IPS-11a (cell line): ENCODE results near the gene PPARG.

Experiments
- H3K4me3 ChIP-seq: one replicate; pipeline ENCODE4 v1.5.1; 2013; ENCODE audit warnings: low read depth, low read length, control low read depth

The PPARG gene

DNA sequence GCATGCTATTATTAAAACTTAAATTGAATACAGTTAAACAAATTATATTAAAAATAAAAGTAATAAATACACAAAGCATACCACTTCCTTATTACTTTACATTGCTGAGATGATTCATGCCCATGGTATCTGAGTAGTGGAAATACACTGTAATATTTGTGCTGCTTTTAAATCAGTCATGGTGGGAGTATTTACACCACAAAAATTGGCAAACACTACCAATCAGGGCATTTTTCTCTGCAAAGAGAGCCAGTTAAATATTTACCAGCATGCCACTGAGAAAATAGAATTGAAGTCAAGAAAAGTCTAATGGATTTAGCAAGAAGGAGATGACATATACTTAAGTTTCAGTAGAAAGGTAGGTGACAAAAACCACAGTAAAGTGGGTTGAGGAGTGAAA, 19.6 kb downstream of the PPARG start:
- no peak overlapping the region for H3K4me3 ChIP-seq

DNA sequence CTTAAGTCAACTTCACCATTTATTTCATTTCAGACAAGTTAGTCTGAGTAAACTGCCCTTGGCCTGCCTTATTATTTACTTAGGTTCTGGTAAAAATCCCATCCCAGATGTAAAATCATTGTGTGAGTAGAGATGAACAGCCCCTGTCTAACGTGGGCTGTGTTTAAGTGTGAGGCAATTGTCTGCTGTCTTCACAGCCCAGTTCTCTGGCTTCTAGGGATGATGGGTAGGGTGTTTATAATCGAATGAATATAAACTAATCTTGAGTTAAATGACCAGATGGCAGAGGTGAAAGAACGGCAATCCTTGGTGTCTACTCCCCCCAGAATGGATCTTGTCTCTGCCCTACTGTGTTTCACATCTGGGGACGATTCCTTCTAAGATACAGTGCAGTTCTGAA, 20.8 kb downstream of the PPARG start:
- no peak overlapping the region for H3K4me3 ChIP-seq

DNA sequence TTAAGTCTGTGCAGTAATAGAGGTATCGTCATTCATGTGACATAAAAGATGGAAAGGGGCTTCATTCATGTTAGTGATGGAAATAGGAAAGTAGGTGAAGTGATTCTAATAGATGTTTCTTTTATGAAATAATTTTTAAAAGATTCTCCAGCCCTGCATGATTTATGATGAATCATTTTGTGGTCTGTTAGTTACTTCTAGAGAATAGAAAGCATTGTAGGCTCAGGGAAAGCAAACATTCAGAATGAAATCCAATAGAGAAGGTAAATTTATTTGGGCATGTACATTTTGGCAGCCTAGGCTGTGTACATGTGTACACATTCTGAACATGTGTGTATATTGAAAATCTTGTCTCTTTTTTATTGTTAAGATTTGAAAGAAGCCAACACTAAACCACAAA, 23.1 kb downstream of the PPARG start:
- no peak overlapping the region for H3K4me3 ChIP-seq

DNA sequence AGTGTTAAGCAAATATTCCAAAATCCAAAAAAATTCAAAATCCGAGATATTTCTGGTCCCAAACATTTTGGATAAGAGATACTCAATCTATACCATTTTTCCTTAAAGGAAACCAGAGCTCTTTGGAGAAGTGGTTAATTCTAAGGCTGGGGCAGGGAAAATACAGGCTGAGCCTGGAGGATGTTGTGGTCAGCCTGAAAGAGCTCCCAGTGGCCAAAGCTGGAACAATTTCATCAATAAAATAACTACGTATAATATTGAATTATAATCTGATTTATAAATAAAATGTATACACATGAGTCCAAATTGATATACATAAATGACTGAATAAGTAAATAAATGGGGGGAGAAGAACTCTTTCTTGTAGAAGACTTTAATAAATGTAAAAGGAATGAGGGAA, 24.6 kb downstream of the PPARG start:
- no peak overlapping the region for H3K4me3 ChIP-seq

DNA sequence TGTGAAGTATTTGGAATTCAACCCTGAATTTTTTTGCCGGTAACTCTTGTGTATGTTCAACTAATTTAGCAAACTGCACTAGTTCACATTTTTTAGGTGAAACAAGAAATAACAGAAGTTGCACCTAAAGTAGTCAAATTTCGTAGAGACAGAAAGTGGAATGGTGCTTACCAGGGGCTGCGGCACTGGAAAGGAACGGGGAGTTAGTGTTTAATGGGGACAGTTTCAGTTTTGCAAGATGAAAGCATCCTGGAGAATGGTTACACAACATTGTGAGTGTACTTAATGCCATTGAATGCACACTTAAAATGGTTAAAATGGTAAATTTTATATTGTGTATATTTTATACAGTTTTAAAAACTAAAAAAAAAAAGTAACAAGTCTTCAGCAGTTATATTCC, 27.4 kb downstream of the PPARG start:
- H3K4me3 ChIP-seq = no peak overlapping the region

DNA sequence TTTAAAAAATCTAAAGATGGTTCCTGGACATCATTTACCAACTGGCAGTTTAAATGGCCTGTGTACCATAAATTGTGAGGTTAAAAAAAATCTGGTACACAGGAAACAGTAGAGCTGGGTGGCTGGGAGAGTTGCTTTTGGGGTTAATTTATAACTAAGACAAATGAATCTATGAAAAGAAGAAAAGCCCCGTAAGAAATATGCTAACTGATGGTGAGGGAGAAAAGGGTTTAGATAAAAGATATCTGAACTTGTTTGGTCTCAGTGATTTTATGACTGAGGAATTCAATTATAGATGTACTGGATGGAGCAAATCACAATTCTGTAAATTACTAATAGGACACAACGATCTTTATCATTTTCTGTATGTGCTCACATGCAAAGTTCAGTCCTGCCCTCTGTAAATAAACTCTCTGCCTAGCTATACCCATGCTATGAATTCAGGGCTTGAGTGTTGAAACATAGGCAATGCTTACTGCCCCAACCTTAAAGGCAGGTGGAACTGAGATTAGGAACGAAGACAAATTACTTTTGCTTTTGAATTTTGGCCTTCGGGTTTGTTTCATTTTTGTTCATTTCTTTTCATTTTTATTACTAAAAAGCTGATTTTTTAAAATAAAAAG, 28.0 kb downstream of the PPARG start:
- H3K4me3 ChIP-seq = no peak overlapping the region

DNA sequence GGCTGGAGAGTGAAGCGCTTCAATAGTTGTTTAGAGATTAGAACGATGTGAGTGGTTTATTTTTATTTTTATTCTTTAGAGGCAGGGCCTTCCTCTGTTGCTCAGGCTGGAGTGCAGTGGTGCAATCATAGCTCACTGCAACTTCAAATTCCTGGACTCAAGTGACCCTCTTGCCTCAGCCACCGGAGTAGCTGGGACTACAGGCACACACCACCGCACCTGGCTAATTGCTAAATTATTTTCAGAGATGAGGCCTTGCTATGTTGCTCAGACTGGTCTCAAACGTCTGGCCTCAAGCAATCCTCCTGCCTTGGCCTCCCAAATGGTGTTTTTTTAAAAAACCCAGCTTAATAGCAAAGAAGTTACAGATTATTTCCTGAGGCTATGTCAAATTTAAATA, 29.0 kb downstream of the PPARG start:
- no peak overlapping the region for H3K4me3 ChIP-seq

DNA sequence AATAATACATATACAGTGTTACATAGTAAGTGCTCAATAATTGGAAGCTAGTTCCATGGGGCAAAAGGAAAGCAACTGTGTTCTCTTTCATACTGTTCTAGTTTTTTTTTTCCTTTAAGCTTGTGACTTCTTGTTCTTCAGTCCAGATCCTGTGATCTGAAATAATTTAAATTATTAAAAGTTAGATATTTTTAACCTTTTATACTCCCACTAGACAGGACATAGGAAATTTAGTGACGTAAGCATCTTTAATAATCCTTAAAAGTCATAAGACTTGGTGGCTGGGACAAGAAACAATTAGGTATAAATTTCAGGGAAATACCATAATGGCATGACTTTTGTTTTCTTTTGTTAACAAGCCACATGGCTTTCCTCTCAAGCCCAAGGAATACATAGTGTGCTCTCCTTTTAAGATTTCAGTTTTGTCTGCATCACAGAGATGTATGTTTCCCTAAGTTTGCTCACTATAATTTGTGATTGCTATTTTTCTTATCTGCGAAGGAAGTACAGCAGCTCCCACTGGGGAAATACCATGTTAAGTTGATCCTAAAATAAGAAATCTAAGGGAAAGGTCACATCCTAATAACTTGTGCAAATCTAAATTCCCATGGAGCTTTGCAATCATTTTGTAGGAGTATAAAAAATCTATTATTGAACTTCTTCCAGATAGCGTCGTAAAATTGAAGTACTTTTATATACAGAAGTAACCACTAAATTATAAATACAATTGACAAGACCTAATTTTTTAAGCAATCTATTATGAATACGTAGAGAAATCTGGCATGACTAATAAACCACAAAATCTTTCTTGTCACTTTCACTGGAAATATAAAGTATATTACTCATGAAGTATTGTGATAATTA, 30.1 kb downstream of the PPARG start:
- H3K4me3 ChIP-seq = no peak overlapping the region

DNA sequence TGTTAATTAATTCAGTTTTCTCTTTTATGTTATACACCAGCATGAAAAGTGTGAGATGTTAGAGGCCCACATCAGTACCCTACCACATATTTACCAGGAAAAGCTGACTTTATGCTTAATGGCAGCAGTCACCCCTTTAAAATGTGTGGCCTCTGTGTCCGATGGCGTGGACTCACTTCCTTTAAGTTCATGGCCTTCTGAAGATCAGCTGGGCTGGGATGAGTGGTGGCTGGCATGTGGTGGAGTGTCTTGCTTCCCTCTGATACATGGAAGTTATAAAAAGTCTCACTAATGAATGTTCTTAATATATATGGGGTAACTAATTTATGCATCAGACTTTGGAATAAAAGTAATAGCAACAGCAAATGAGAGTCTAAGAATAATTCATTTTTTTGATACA, 32.1 kb downstream of the PPARG start:
- no peak overlapping the region for H3K4me3 ChIP-seq

DNA sequence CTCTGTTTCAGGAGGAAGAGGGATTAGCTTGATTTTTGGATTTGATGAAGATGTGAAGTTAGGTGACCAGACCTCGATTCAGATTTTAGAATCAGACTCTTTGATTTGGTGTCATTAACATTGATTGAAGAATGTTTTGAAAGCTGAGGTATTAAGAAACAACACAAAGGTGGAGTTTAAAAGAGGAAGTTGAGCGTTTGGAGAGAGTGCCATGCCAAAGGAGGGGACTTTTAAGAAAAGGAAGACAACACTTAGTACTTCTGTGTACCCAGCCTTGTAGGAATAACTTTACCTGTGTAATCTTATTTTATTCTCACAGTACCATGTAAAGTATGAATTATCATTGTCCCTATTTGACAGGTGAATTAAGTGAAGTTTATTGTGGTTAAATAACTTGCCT, 34.4 kb downstream of the PPARG start:
- H3K4me3 ChIP-seq = no peak overlapping the region

DNA sequence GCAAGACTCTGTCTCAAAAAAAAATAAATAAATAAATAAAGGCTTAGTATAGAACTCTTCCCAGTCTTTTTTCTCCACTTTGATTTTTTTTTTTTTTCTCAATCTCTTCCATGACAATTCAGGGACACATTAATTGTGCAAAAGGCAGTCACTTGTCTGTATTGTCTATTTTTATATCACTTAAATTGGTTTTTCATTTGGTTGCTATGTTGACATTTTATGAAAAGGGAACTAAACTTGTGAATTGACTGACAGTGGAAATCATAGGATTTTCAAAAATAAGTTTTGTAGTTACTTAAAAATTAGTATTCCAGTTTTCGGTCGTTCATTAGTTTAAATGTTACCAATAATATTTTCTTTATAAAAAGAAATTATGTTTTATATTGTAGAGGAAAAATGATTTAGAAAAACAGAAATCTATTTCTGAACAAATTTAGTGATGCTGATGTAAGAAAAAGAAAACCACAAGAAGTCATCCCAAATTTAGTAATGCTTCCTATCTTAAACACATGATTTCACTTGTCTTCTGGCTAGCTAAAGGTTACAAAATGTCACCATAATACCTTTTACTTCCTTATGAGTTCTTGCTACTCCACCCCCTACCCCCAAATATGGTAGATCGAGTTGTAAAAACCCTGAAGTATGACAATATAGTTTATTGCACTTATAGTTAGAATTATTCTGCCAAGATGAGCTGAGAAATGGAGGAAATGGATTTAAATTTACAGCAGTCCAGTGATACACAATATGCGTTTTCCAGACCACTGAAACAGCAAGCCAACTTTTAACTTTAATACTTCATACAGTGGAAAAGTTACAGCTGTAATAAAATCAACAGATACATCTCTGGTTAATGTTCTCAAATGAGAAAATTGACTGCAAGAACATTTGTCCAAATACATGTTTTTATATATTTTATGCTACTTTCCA, 37.0 kb downstream of the PPARG start:
- H3K4me3 ChIP-seq = no peak overlapping the region

DNA sequence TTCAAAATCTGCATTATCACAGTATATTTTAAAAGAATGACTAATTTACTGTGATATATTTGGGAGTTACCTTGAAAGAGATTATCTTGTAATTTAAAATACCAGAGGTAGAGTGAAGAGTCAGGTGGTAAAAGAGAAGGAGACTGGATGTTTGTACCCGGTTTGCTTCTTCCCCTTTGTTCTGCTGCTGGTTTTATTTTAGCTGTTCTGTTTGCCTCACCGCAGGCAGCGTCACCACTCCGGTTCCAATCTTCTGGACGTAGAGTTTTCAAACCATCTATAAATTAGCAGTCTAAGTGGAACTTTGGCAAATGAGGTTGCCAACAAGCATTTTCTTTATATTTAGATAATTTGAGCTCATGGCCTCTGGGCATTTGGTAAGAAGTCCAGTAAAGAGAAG, 38.2 kb downstream of the PPARG start:
- H3K4me3 ChIP-seq = no peak overlapping the region

DNA sequence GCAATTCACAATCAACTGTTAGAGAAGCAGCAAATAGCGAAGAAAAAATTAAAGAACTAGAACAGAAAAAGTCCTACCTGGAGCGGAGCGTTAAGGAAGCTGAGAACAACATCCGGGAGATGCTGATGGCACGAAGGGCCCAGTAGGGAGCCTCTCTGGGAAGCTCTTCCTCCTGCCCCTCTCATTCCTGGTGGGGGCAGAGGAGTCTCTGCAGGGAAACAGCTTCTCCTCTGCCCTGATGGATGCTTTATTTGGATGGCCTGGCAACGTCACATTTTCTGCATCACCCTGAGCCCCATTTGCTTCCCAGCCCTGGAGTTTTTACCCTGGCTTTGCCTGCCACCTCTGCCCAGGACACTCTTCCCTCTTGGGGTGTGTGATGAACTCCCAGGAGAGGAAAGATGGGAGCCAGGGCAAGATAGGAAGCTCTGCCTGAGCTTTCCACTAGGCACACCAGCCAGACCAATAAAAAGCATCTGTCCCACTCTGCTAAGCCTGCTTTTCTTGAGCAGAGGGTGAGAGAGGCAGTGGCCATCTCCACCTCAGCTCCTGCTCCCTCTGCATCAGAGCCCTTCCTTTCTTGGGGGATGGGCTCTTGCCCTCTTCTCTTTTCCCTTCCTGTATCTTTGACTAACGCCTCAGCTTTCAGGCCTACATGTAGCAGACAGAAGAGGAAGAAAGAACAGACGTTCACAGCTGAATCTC, 39.4 kb downstream of the PPARG start:
- H3K4me3 ChIP-seq = no peak overlapping the region

DNA sequence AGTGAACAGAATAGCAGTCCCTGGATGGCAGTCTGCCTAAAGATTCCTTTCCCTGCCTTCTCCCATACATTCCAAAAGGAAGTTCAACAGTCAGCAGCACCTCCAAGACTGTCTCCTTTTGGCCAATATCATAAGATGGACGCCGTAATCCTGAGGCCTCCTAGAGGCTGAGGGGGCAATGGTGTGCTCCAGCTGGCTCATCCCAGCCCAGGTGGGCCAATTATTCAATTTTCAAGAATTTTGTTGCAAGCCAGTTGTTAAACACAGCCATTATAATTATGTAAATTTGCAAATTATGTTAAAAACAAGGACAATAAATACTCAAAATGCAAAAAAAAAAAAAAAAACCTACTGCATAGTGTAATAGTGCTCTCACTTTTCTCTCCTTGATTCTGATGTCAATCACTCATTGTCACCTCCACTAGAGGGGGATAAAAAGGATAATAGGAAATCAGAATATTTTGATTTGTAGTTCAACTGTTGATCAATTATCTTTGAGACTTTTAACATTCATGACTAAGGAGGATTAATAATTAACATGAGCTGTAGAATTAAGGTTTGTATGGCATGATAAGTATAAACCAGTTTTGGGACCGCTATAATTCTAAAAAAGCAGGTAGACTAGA, 40.1 kb downstream of the PPARG start:
- no peak overlapping the region for H3K4me3 ChIP-seq

DNA sequence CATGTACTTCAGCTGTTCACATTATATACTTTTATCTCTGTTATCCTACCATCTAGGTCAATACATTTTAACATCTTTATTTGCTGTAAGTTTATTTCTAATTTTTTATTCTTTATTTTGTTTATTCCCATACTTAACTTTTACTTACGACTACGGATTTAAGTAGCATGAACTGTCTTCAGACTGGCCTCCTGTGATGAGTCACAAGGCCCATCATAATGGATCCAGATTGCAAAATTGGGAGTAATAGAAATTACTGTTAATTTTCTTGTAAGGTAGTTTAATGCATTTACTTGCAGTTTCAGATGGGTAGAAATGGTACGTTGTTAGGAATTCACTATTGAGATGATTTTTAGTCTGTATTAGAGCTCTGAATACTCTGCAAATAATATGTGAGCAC, 45.9 kb downstream of the PPARG start:
- H3K4me3 ChIP-seq = no peak overlapping the region

DNA sequence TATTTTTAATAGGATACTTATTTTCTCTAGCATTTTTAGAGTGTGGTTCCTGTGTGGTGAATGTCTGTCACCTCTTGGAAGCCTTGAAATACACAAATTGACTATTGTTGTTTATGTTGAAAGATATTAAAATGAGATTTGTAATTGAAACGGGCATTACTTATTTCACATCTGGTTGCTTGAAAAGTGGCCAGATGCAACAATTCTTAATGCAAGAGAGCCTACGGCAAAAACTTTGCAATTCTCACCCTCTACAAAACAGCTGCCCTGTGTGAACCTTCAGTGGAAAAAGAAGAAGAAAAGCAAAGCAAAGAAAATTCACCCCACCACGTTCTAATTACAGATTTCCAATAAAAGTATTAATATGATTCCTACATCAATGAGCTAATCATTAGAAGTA, 46.6 kb downstream of the PPARG start:
- no peak overlapping the region for H3K4me3 ChIP-seq

DNA sequence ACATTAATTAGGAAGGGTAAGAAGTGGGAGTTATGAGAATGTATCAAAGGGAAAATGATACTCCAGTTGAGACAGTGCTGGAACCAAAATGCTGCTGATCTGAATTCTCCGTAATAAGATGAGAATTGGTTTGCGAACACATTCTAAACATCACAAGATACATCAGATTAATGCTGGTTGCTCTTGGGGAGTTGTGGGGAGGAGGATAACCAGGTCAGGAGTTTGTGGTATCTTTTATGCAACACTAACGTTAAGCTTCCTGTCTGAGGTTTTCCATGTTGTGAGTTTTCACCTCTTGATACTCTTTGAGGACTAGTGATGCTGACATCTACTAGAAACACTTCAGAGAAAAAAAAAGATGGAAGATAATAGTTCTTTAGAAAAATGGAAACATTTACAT, 47.2 kb downstream of the PPARG start:
- no peak overlapping the region for H3K4me3 ChIP-seq

DNA sequence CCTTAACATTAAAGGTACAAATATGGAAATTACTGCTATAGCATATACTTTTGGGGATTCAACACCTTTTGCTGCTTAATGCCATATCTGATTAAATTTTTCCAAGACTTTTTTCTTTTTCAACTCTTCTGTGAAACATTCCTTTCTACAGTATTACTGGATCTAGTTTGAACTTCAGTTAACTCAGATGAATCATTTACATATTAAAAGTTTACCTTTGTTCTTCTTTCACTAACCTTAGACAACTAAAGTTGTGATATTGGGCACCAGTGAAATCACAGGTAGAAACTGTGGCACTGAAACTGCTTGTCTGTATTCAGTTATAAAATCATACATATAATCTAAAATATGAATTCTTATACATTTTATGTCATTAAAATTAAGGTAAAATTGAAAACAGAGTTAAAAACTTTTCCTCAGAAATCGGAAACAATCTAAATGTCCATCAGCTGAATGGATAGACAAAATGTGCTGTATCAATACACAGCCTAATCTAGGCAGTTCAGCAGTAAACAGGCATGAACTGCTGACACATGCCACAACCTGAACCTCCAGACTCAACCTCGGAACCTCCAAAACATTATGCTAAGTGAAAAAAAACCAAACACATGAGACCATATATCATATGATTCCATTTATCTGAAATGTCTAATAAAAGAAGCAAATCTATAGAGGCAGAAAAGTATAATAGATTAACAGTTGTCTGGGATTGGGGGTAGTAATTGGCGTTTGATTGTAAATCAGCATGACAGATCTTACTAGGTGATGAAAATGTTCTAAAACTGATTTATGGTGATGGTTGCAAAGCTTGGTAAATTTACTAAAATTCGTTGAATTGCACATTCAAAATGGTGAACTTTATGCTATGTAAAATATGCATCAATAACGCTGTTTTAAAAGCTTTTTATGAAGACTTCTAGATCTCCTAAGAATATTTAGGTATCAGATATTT, 50.0 kb downstream of the PPARG start:
- no peak overlapping the region for H3K4me3 ChIP-seq

DNA sequence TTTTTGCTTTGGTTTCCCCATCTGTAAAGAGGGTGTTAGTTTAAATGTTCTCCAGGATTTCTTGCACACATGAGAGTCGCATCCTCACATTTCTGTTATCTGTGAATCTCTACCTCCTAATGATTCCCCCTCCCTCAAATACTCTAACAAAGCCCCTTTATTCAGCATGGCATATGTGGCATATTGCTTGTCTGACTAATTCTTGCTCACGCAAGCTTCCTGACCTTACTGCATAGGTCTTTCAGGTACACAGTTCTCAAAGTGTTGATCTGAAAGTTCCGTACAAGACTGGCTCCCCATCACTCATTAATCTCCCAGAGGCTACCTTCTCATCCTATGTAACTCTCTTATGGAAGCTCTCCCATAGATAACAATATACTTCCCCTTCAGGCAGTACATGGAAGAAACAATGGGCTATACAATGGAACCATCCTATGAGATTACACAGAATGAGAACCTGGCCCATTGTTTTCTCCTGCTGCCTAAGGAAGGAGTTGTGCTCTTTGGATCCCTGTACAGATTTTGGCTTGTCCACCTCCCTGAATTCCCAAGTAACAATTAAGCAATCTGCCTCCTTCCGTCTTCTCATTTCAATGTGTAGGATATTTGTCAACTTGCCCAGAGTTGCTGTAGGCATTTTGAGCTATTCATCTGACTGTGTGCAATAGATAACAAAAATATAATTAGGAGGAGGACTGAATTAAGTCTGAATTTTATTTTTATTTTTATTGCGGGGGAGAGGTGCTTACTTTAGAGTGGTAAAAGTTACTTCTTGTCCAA, 51.0 kb downstream of the PPARG start:
- no peak overlapping the region for H3K4me3 ChIP-seq
